Measurements from ENCODE around the gene ZNF726. TPM values are rescaled to one million over a fixed set of nuclear protein-coding genes. Genes with fewer than 3 reads are reported as not detected.

The ZNF726 gene
- total RNA-seq, 1 experiment from 2014 or later = not detected

GRCh38 chr19:23906835-23907234 lies 7.9 kb upstream of the ZNF726 start:
- ATAC-seq (no peak), DNase-seq (ENCODE audit: low read depth, low spot score) (no peak)
- Histone ChIP-seq H3K4me2 (ENCODE audit: low read length) (no peak overlapping the region), H3K9me3 (ENCODE audit: control insufficient read depth in 1 of 2, insufficient read depth in 1 of 2, low read depth in 1 of 2, low read length in 2 of 2) (peaks cover 8 to 25% of the 10 kb centered on the region in 2 experiments; a peak in 2 of 4 replicates), H3K9me2 (ENCODE audit: insufficient read depth) (no peaks in the 10 kb centered on the region), H3K27me3 (ENCODE audit: insufficient read depth, low read length) (no peaks in the 10 kb centered on the region), H3K4me3 (replicated peaks in 1 of 2; ENCODE audit: low read depth in 1 of 2, low read length in 2 of 2) (no peak overlapping the region), H2AFZ (ENCODE audit: low read depth, low read length, poor library complexity, severe bottlenecking) (no peak overlapping the region), H3K79me2 (ENCODE audit: insufficient read depth, low read length) (no peaks in the 10 kb centered on the region), H3K9ac (ENCODE audit: low read length) (no peak overlapping the region), H4K20me1 (ENCODE audit: insufficient read depth) (no peaks in the 10 kb centered on the region), H3K4me1 (ENCODE audit: control insufficient read depth in 1 of 2, insufficient read depth in 2 of 2, low read length in 2 of 2) (no peaks in the 10 kb centered on the region), H3K27ac (ENCODE audit: low read depth, low read length) (no peak overlapping the region), H3K36me3 (ENCODE audit: control insufficient read depth in 1 of 2, insufficient read depth in 2 of 2, low read length in 2 of 2) (no peaks in the 10 kb centered on the region)
- CTCF ChIA-PET = no interaction called here
- POLR2A ChIA-PET = no interaction called here
- TF ChIP-seq EZH2 (IDR thresholded peaks at IDR 0.05) (no peak), RAD21 (IDR thresholded peaks at IDR 0.05; ENCODE audit: low read depth) (no peak), ZNF274 (IDR thresholded peaks at IDR 0.05; ENCODE audit: low read depth, low read length) (no peak), EZH2phosphoT487 (IDR thresholded peaks at IDR 0.05; ENCODE audit: borderline replicate concordance) (no peak), TCF7L2 (IDR thresholded peaks at IDR 0.05; ENCODE audit: borderline replicate concordance, extremely low read depth, insufficient read depth, insufficient read length) (no peak), POLR2A (IDR thresholded peaks at IDR 0.05; ENCODE audit: borderline replicate concordance, extremely low read depth, insufficient read depth, insufficient read length) (no peak), CEBPB (IDR thresholded peaks at IDR 0.05; ENCODE audit: low read depth) (no peak), SP1 (IDR thresholded peaks at IDR 0.05; ENCODE audit: low read depth) (no peak), CBX3 (IDR thresholded peaks at IDR 0.05; ENCODE audit: low read depth) (no peak), EGR1 (IDR thresholded peaks at IDR 0.05; ENCODE audit: low read depth) (no peak), SIN3A (IDR thresholded peaks at IDR 0.05; ENCODE audit: low read depth) (no peak)
- TF ChIP-seq, protein P1, sequence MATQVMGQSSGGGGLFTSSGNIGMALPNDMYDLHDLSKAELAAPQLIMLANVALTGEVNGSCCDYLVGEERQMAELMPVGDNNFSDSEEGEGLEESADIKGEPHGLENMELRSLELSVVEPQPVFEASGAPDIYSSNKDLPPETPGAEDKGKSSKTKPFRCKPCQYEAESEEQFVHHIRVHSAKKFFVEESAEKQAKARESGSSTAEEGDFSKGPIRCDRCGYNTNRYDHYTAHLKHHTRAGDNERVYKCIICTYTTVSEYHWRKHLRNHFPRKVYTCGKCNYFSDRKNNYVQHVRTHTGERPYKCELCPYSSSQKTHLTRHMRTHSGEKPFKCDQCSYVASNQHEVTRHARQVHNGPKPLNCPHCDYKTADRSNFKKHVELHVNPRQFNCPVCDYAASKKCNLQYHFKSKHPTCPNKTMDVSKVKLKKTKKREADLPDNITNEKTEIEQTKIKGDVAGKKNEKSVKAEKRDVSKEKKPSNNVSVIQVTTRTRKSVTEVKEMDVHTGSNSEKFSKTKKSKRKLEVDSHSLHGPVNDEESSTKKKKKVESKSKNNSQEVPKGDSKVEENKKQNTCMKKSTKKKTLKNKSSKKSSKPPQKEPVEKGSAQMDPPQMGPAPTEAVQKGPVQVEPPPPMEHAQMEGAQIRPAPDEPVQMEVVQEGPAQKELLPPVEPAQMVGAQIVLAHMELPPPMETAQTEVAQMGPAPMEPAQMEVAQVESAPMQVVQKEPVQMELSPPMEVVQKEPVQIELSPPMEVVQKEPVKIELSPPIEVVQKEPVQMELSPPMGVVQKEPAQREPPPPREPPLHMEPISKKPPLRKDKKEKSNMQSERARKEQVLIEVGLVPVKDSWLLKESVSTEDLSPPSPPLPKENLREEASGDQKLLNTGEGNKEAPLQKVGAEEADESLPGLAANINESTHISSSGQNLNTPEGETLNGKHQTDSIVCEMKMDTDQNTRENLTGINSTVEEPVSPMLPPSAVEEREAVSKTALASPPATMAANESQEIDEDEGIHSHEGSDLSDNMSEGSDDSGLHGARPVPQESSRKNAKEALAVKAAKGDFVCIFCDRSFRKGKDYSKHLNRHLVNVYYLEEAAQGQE (IDR thresholded peaks at IDR 0.05; ENCODE audit: low read depth) = no peak
- TF ChIP-seq, protein P2, sequence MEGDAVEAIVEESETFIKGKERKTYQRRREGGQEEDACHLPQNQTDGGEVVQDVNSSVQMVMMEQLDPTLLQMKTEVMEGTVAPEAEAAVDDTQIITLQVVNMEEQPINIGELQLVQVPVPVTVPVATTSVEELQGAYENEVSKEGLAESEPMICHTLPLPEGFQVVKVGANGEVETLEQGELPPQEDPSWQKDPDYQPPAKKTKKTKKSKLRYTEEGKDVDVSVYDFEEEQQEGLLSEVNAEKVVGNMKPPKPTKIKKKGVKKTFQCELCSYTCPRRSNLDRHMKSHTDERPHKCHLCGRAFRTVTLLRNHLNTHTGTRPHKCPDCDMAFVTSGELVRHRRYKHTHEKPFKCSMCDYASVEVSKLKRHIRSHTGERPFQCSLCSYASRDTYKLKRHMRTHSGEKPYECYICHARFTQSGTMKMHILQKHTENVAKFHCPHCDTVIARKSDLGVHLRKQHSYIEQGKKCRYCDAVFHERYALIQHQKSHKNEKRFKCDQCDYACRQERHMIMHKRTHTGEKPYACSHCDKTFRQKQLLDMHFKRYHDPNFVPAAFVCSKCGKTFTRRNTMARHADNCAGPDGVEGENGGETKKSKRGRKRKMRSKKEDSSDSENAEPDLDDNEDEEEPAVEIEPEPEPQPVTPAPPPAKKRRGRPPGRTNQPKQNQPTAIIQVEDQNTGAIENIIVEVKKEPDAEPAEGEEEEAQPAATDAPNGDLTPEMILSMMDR (IDR thresholded peaks at IDR 0.05 in 2 of 3, conservative IDR thresholded peaks at IDR 0.05 in 1 of 3; ENCODE audit: borderline replicate concordance in 1 of 3, insufficient read depth in 1 of 3, low read depth in 2 of 3, low read length in 2 of 3) = no peak
- RAD21 ChIA-PET (ENCODE audit: low non-redundant PET in 1 of 2, low total read pairs in 2 of 2, uncharacterized antibody in 2 of 2, unreplicated experiment in 2 of 2) = no interaction called here
- intact Hi-C loops (cut with micrococcal nuclease) = no loop called here
- BruUV-seq (replicated peaks) = no TSS peak

Measured in HCT116 (cell line).